Fibroblast of lung (primary cell): Measurements from ENCODE around the gene CEP72.
"Not testable (repeated sequence)": the region's sequence is repeated elsewhere in the genome, so short reads cannot be mapped to it uniquely, and the experiment has no call there.

ENCODE experiments used
- EZH2 ChIP-seq: IDR thresholded peaks from 2 replicates; pipeline ENCODE4 v1.5.1; 2012; ENCODE audit warnings: low read length, control low read depth, mild to moderate bottlenecking; ENCODE audit errors: missing control alignments
- TF ChIP-seq, protein P1 (sequence below), 2 donors: IDR thresholded peaks in 1 of 2; conservative IDR thresholded peaks in 1 of 2; 1 replicate in 1 of 2; 2 replicates in 1 of 2; pipeline ENCODE4 v1.5.1; 2011 to 2012; ENCODE audit warnings: low read length in 2 of 2, control low read depth in 1 of 2, inconsistent platforms in 1 of 2, low read depth in 1 of 2, mild to moderate bottlenecking in 1 of 2

DNA sequence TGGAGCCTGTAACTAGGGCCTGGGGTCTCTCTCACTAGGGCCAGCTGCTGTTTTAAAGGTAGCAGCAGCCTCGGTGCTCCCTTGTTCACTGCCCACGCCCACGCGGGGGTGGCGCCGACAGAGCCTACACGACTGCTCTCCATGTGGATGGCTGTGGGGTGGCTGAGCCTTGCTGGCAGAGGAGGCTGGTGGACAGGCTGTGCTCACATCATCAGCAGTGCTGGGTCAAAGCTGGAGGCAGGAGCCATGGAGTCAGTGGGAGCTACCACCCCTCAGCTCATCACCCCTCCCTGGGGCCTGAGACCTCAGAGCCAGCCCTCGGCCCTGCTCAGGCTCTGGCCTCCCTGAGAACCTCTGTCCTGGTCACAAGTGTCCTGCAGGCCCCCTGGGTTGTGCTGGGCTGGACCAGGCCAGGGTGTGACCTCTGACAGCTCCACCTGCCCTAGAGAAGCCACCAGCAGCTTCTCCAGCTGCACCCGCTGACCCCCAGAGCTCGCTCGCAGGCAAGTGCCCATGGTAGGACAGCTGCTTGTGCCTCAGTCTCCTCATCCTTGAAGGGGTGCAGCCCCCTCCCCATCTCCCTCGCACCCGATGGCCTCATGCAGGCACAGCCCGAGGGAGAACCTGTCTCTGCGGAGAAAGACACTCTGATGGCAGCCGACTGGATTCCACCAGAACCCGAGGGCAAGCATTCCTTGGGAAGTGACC is 70.7 kb downstream of the CEP72 start:
- TF ChIP-seq, protein P1, sequence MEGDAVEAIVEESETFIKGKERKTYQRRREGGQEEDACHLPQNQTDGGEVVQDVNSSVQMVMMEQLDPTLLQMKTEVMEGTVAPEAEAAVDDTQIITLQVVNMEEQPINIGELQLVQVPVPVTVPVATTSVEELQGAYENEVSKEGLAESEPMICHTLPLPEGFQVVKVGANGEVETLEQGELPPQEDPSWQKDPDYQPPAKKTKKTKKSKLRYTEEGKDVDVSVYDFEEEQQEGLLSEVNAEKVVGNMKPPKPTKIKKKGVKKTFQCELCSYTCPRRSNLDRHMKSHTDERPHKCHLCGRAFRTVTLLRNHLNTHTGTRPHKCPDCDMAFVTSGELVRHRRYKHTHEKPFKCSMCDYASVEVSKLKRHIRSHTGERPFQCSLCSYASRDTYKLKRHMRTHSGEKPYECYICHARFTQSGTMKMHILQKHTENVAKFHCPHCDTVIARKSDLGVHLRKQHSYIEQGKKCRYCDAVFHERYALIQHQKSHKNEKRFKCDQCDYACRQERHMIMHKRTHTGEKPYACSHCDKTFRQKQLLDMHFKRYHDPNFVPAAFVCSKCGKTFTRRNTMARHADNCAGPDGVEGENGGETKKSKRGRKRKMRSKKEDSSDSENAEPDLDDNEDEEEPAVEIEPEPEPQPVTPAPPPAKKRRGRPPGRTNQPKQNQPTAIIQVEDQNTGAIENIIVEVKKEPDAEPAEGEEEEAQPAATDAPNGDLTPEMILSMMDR (conservative IDR thresholded peaks at IDR 0.05 in 1 of 2, IDR thresholded peaks at IDR 0.05 in 1 of 2; ENCODE audit: low read depth in 1 of 2, low read length in 2 of 2), result not testable (repeated sequence)
- TF ChIP-seq EZH2, result not testable (repeated sequence)
